HFFc6 (cell line): ENCODE data around the gene FAM120C. TPM values are rescaled to one million over a fixed set of nuclear protein-coding genes. Genes with fewer than 3 reads are reported as not detected.

Experiments used
- DNase-seq: peaks from one replicate; pipeline ENCODE4 v3.0.0-alpha.2; 2018
- H3K27ac Mint-ChIP-seq: 2 replicates; pipeline ENCODE4 v1.8.0; 2020; ENCODE audit warnings: mild to moderate bottlenecking, mixed read lengths
- H3K27me3 Mint-ChIP-seq: 2 replicates; pipeline ENCODE4 v1.8.0; 2021; ENCODE audit warnings: mild to moderate bottlenecking, moderate library complexity, mixed read lengths; ENCODE audit not compliant: insufficient read depth
- H3K36me3 Mint-ChIP-seq: 2 replicates; pipeline ENCODE4 v1.8.0; 2021; ENCODE audit warnings: low read depth, mixed read lengths
- H3K4me1 Mint-ChIP-seq: 2 replicates; pipeline ENCODE4 v1.8.0; 2020; ENCODE audit warnings: low read depth, mixed read lengths
- H3K4me3 Mint-ChIP-seq: 2 replicates; pipeline ENCODE4 v1.8.0; 2020; ENCODE audit warnings: mild to moderate bottlenecking, moderate library complexity, mixed read lengths
- H3K9me3 Mint-ChIP-seq: 2 replicates; pipeline ENCODE4 v1.8.0; 2020; ENCODE audit warnings: mild to moderate bottlenecking, mixed read lengths
- CTCF ChIP-seq: fragments of 200-600 bp; sonication (generic); IDR thresholded peaks from 2 replicates; pipeline ENCODE4 v1.5.0; 2021; ENCODE audit warnings: antibody characterized with exemption, mild to moderate bottlenecking
- total RNA-seq, 6 experiments: library from RNA; stranded (reverse); fragmentation: NEBNext Ultra II Directional; extraction: Animal tissue kit (Norgen Biotek cat#: 25700); gene quantifications; 2 replicates in 1 of 6; 3 replicates in 5 of 6; pipeline ENCODE4 v1.2.3, GENCODE V29; 2021

Gene FAM120C
- total RNA-seq, 6 experiments from 2014 or later, result 8.3 to 10.0 (median 9.1) TPM

GRCh38 chrX:54173791-54174190, 9.3 kb downstream of the FAM120C start:
- H3K4me1 Mint-ChIP-seq, result peaks cover 22% of the 10 kb centered on the region
- TF ChIP-seq CTCF, result no peak
- DNase-seq, result no peak
- no peak overlapping the region for H3K4me3 Mint-ChIP-seq
- no peaks in the 10 kb centered on the region for H3K27me3 Mint-ChIP-seq
- H3K9me3 Mint-ChIP-seq, result no peaks in the 10 kb centered on the region
- H3K36me3 Mint-ChIP-seq, result peaks cover 8% of the 10 kb centered on the region; the same call in 1 of the 2 replicates
- no peak overlapping the region for H3K27ac Mint-ChIP-seq

GRCh38 chrX:54172455-54172854, 10.6 kb downstream of the FAM120C start:
- no peak for TF ChIP-seq CTCF
- no peaks in the 10 kb centered on the region for H3K9me3 Mint-ChIP-seq
- H3K27me3 Mint-ChIP-seq, result no peaks in the 10 kb centered on the region
- DNase-seq, result no peak
- no peak overlapping the region for H3K4me3 Mint-ChIP-seq
- H3K4me1 Mint-ChIP-seq, result peaks cover 11% of the 10 kb centered on the region
- peaks cover 8% of the 10 kb centered on the region; the same call in 1 of the 2 replicates for H3K36me3 Mint-ChIP-seq
- no peak overlapping the region for H3K27ac Mint-ChIP-seq

GRCh38 chrX:54171527-54172250, 11.4 kb downstream of the FAM120C start:
- Mint-ChIP-seq H3K4me3 (no peak overlapping the region), H3K9me3 (no peaks in the 10 kb centered on the region), H3K4me1 (peaks cover 3% of the 10 kb centered on the region), H3K27me3 (no peaks in the 10 kb centered on the region), H3K36me3 (peaks cover 2% of the 10 kb centered on the region; the same call in 1 of the 2 replicates), H3K27ac (no peak overlapping the region)
- no peak for DNase-seq
- no peak for TF ChIP-seq CTCF

- no peaks in the 10 kb centered on the region for H3K4me1 Mint-ChIP-seq
- TF ChIP-seq CTCF, result no peak
- no peaks in the 10 kb centered on the region for H3K9me3 Mint-ChIP-seq
- H3K27me3 Mint-ChIP-seq, result no peaks in the 10 kb centered on the region
- no peak overlapping the region for H3K27ac Mint-ChIP-seq
- H3K36me3 Mint-ChIP-seq, result no peaks in the 10 kb centered on the region; the same call in 1 of the 2 replicates
- H3K4me3 Mint-ChIP-seq, result no peak overlapping the region
- no peak for DNase-seq
Measured at GRCh38 chrX:54171091-54171490, 12.0 kb downstream of the FAM120C start.

- Mint-ChIP-seq H3K9me3 (no peaks in the 10 kb centered on the region), H3K4me3 (no peak overlapping the region), H3K36me3 (no peaks in the 10 kb centered on the region), H3K27me3 (no peaks in the 10 kb centered on the region), H3K4me1 (no peaks in the 10 kb centered on the region), H3K27ac (no peak overlapping the region)
- no peak for TF ChIP-seq CTCF
- no peak for DNase-seq
Measured at GRCh38 chrX:54166915-54167314, 16.1 kb downstream of the FAM120C start.
